ENCODE results near the gene CFAP92.

CFAP92 gene

GRCh38 chr3:129003578-129004112, 9.8 kb upstream of the CFAP92 start:
- Histone ChIP-seq H3K36me3 (ENCODE audit: control insufficient read depth in 2 of 2, insufficient read depth in 2 of 2, low read length in 2 of 2) (no peaks in the 10 kb centered on the region), H3K27ac (ENCODE audit: low read length) (no peak overlapping the region), H3K9me3 (ENCODE audit: control insufficient read depth in 2 of 2, low read length in 2 of 2) (no peaks in the 10 kb centered on the region), H3K4me3 (ENCODE audit: low read length in 2 of 2) (peak overlapping the region; percentile 45 to 75), H3K4me1 (ENCODE audit: control insufficient read depth, insufficient read depth, low read length) (peaks cover 50% of the 10 kb centered on the region), H3K9ac (ENCODE audit: low read length in 2 of 2) (peak overlapping the region in 1 of 2 donors; percentile 1), H3K27me3 (ENCODE audit: control insufficient read depth in 1 of 2, insufficient read depth in 2 of 2, low read length in 2 of 2) (peaks cover 23 to 43% of the 10 kb centered on the region in 2 donors)

- peak overlapping the region; percentile 45 to 75 for H3K4me3 ChIP-seq (ENCODE audit: low read length in 2 of 2)
Measured at GRCh38 chr3:129002573-129003569, 9.0 kb upstream of the CFAP92 start.

GRCh38 chr3:129001806-129002572, 8.1 kb upstream of the CFAP92 start:
- Histone ChIP-seq H3K4me3 (ENCODE audit: low read length in 2 of 2) (peak overlapping the region; percentile 45 to 75), H3K9ac (ENCODE audit: low read length in 2 of 2) (peak overlapping the region in 1 of 2 donors; percentile 48), H3K4me1 (ENCODE audit: control insufficient read depth, insufficient read depth, low read length) (peaks cover 47% of the 10 kb centered on the region), H3K27me3 (ENCODE audit: control insufficient read depth in 1 of 2, insufficient read depth in 2 of 2, low read length in 2 of 2) (peaks cover 23 to 43% of the 10 kb centered on the region in 2 donors), H3K9me3 (ENCODE audit: control insufficient read depth in 2 of 2, low read length in 2 of 2) (no peaks in the 10 kb centered on the region), H3K36me3 (ENCODE audit: control insufficient read depth in 2 of 2, insufficient read depth in 2 of 2, low read length in 2 of 2) (no peaks in the 10 kb centered on the region), H3K27ac (ENCODE audit: low read length) (no peak overlapping the region)

More at GRCh38 chr3:129002573-129003569, 9.0 kb upstream of the CFAP92 start:
- Histone ChIP-seq H3K4me1 (ENCODE audit: control insufficient read depth, insufficient read depth, low read length) (peaks cover 50% of the 10 kb centered on the region), H3K9me3 (ENCODE audit: control insufficient read depth in 2 of 2, low read length in 2 of 2) (no peaks in the 10 kb centered on the region), H3K36me3 (ENCODE audit: control insufficient read depth in 2 of 2, insufficient read depth in 2 of 2, low read length in 2 of 2) (no peaks in the 10 kb centered on the region), H3K9ac (ENCODE audit: low read length in 2 of 2) (peak overlapping the region in 1 of 2 donors; percentile 48), H3K27me3 (ENCODE audit: control insufficient read depth in 1 of 2, insufficient read depth in 2 of 2, low read length in 2 of 2) (peaks cover 23 to 43% of the 10 kb centered on the region in 2 donors), H3K27ac (ENCODE audit: low read length) (no peak overlapping the region)

GRCh38 chr3:129001101-129001805, 7.4 kb upstream of the CFAP92 start, which contains the start of gene EFCC1:
TSS of gene EFCC1 (plus strand) at chr3:129001304. CDS start at chr3:129001629, 325 bp downstream.
- Histone ChIP-seq H3K36me3 (ENCODE audit: control insufficient read depth in 2 of 2, insufficient read depth in 2 of 2, low read length in 2 of 2) (no peaks in the 10 kb centered on the region), H3K27ac (ENCODE audit: low read length) (peak within 1 kb of the TSS; percentile 60), H3K9ac (ENCODE audit: low read length in 2 of 2) (peak within 1 kb of the TSS; percentile 47 to 54), H3K27me3 (ENCODE audit: control insufficient read depth in 1 of 2, insufficient read depth in 2 of 2, low read length in 2 of 2) (peaks cover 23 to 43% of the 10 kb centered on the region in 2 donors), H3K4me1 (ENCODE audit: control insufficient read depth, insufficient read depth, low read length) (peaks cover 45% of the 10 kb centered on the region), H3K9me3 (ENCODE audit: control insufficient read depth in 2 of 2, low read length in 2 of 2) (no peaks in the 10 kb centered on the region), H3K4me3 (ENCODE audit: low read length in 2 of 2) (peak within 1 kb of the TSS; percentile 34 to 75)

GRCh38 chr3:129000742-129001100, 6.8 kb upstream of the CFAP92 start:
- no peaks in the 10 kb centered on the region for H3K9me3 ChIP-seq (ENCODE audit: control insufficient read depth in 2 of 2, low read length in 2 of 2)
- peaks cover 42% of the 10 kb centered on the region for H3K4me1 ChIP-seq (ENCODE audit: control insufficient read depth, insufficient read depth, low read length)
- peak overlapping the region; percentile 47 to 54 for H3K9ac ChIP-seq (ENCODE audit: low read length in 2 of 2)
- H3K27me3 ChIP-seq (ENCODE audit: control insufficient read depth in 1 of 2, insufficient read depth in 2 of 2, low read length in 2 of 2): peaks cover 23 to 43% of the 10 kb centered on the region in 2 donors
- peak overlapping the region; percentile 17 to 75 for H3K4me3 ChIP-seq (ENCODE audit: low read length in 2 of 2)
- H3K36me3 ChIP-seq (ENCODE audit: control insufficient read depth in 2 of 2, insufficient read depth in 2 of 2, low read length in 2 of 2): no peaks in the 10 kb centered on the region
- H3K27ac ChIP-seq (ENCODE audit: low read length): peak overlapping the region; percentile 60

- H3K27me3 ChIP-seq (ENCODE audit: control insufficient read depth in 1 of 2, insufficient read depth in 2 of 2, low read length in 2 of 2): peaks cover 12 to 38% of the 10 kb centered on the region in 2 donors
- no peaks in the 10 kb centered on the region for H3K9me3 ChIP-seq (ENCODE audit: control insufficient read depth in 2 of 2, low read length in 2 of 2)
- no peak overlapping the region for H3K4me3 ChIP-seq (ENCODE audit: low read length in 2 of 2)
- H3K36me3 ChIP-seq (ENCODE audit: control insufficient read depth in 2 of 2, insufficient read depth in 2 of 2, low read length in 2 of 2): no peaks in the 10 kb centered on the region
- H3K27ac ChIP-seq (ENCODE audit: low read length): no peak overlapping the region
- H3K9ac ChIP-seq (ENCODE audit: low read length in 2 of 2): no peak overlapping the region
- peaks cover 42% of the 10 kb centered on the region for H3K4me1 ChIP-seq (ENCODE audit: control insufficient read depth, insufficient read depth, low read length)
Measured at GRCh38 chr3:128999102-128999501, 5.2 kb upstream of the CFAP92 start.

- no peak overlapping the region for H3K27ac ChIP-seq (ENCODE audit: low read length)
- H3K27me3 ChIP-seq (ENCODE audit: control insufficient read depth in 1 of 2, insufficient read depth in 2 of 2, low read length in 2 of 2): peaks cover 12 to 33% of the 10 kb centered on the region in 2 donors
Measured at GRCh38 chr3:128998561-128998960, 4.7 kb upstream of the CFAP92 start.

GRCh38 chr3:128997486-128998133, 3.7 kb upstream of the CFAP92 start:
- Histone ChIP-seq H3K4me1 (ENCODE audit: control insufficient read depth, insufficient read depth, low read length) (peaks cover 40% of the 10 kb centered on the region), H3K27me3 (ENCODE audit: control insufficient read depth in 1 of 2, insufficient read depth in 2 of 2, low read length in 2 of 2) (peaks cover 5 to 23% of the 10 kb centered on the region in 2 donors), H3K9ac (ENCODE audit: low read length in 2 of 2) (no peak overlapping the region), H3K9me3 (ENCODE audit: control insufficient read depth in 2 of 2, low read length in 2 of 2) (no peaks in the 10 kb centered on the region), H3K4me3 (ENCODE audit: low read length in 2 of 2) (no peak overlapping the region), H3K36me3 (ENCODE audit: control insufficient read depth in 2 of 2, insufficient read depth in 2 of 2, low read length in 2 of 2) (no peaks in the 10 kb centered on the region), H3K27ac (ENCODE audit: low read length) (no peak overlapping the region)

More at GRCh38 chr3:128998561-128998960, 4.7 kb upstream of the CFAP92 start:
- no peak overlapping the region for H3K9ac ChIP-seq (ENCODE audit: low read length in 2 of 2)
- H3K4me3 ChIP-seq (ENCODE audit: low read length in 2 of 2): no peak overlapping the region
- no peaks in the 10 kb centered on the region for H3K9me3 ChIP-seq (ENCODE audit: control insufficient read depth in 2 of 2, low read length in 2 of 2)
- no peaks in the 10 kb centered on the region for H3K36me3 ChIP-seq (ENCODE audit: control insufficient read depth in 2 of 2, insufficient read depth in 2 of 2, low read length in 2 of 2)
- H3K4me1 ChIP-seq (ENCODE audit: control insufficient read depth, insufficient read depth, low read length): peaks cover 43% of the 10 kb centered on the region

GRCh38 chr3:128996726-128997125, 2.9 kb upstream of the CFAP92 start:
- peaks cover 31% of the 10 kb centered on the region for H3K4me1 ChIP-seq (ENCODE audit: control insufficient read depth, insufficient read depth, low read length)
- no peak overlapping the region for H3K27ac ChIP-seq (ENCODE audit: low read length)
- no peaks in the 10 kb centered on the region for H3K36me3 ChIP-seq (ENCODE audit: control insufficient read depth in 2 of 2, insufficient read depth in 2 of 2, low read length in 2 of 2)
- H3K27me3 ChIP-seq (ENCODE audit: control insufficient read depth in 1 of 2, insufficient read depth in 2 of 2, low read length in 2 of 2): peaks cover 2 to 14% of the 10 kb centered on the region in 2 donors
- H3K9me3 ChIP-seq (ENCODE audit: control insufficient read depth in 2 of 2, low read length in 2 of 2): no peaks in the 10 kb centered on the region
- H3K4me3 ChIP-seq (ENCODE audit: low read length in 2 of 2): no peak overlapping the region
- no peak overlapping the region for H3K9ac ChIP-seq (ENCODE audit: low read length in 2 of 2)
